ENCODE data around the gene UIMC1.

DNA sequence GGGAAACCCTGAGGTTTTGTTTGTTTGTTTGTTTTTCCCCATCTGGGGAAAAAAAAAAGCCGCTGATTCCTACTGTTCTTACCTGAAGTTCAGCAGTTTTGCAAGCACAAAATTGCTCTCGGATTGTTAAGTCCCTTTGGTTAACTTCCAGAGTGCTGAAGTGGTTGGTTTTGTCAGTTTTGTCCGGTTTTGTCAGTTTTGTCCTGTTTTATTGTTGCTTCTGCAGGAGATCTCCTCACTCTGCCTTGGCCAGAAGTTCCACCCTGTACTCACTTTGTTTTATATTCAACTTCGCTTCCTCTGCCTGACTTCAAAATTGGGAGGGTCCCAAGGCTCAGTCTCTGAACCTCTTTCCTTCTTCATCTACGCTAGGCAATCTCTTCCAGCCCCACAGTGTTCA lies 30.3 kb upstream of the UIMC1 start:
- TF ChIP-seq, protein P1, sequence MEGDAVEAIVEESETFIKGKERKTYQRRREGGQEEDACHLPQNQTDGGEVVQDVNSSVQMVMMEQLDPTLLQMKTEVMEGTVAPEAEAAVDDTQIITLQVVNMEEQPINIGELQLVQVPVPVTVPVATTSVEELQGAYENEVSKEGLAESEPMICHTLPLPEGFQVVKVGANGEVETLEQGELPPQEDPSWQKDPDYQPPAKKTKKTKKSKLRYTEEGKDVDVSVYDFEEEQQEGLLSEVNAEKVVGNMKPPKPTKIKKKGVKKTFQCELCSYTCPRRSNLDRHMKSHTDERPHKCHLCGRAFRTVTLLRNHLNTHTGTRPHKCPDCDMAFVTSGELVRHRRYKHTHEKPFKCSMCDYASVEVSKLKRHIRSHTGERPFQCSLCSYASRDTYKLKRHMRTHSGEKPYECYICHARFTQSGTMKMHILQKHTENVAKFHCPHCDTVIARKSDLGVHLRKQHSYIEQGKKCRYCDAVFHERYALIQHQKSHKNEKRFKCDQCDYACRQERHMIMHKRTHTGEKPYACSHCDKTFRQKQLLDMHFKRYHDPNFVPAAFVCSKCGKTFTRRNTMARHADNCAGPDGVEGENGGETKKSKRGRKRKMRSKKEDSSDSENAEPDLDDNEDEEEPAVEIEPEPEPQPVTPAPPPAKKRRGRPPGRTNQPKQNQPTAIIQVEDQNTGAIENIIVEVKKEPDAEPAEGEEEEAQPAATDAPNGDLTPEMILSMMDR (IDR thresholded peaks at IDR 0.05): no peak
- no peak for TF ChIP-seq POLR2A (IDR thresholded peaks at IDR 0.05)

All from testis (tissue), 2 donors.